HG03159 (cell line): ENCODE results near the gene NGEF.
"Not testable (repeated sequence)": the region's sequence is repeated elsewhere in the genome, so short reads cannot be mapped to it uniquely, and the experiment has no call there.

Experiments used
- ATAC-seq: cut with Tn5 transposase; IDR thresholded peaks from one replicate; pipeline ENCODE4 v1.9.1; 2021; ENCODE audit warnings: mild to moderate bottlenecking, moderate library complexity; ENCODE audit not compliant: unreplicated experiment

Gene NGEF

DNA sequence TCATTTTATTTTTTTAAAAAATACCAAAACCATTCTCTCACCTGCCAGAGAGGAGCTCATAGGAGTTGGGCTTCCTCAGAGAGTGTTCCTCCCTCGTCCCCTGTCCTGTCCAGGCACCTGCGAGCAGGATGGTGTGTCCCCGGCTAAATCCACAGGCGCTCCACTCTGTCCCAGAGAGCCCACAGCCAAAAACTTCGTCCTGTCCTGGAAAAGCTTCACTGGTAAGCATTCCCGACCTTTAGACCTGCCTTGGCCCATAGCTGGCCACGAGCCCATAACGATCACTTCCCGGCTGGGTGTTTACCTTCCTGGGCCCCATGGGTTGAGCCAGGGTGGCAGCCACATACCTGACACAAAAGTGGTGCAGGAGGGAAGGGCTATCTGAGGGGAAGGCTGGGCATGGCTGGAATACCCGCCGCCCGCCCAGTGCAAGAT, at the start of gene NGEF:
Gene NGEF, minus strand, starts transcription at position 230 of the 435 bp plus-strand sequence. CDS start 38,366 bp downstream, outside the sequence.
- no peak for ATAC-seq

DNA sequence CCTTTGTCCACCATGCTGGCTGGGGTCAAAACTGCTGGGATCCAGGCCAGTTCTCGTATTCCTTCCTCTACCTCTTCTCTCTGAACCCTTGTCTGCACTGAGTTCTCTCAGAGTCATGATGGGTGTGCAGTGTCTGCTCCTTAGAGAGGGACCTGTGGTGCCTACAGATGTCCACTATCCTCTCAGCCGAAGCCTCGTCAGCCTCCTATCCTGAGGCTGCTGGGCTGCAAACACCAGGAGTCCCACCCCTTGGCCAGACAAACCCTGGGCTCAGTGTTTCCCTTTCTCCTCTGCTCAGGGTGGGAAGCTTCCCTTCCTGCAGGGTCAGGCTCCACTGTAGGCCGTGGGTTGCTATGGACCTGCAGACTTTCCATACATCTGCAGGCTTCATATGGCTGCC, 49.4 kb upstream of the NGEF start:
- no peak for ATAC-seq

GRCh38 chr2:233061591-233062450, 48.8 kb upstream of the NGEF start:
- peak; percentile 26 for ATAC-seq

DNA sequence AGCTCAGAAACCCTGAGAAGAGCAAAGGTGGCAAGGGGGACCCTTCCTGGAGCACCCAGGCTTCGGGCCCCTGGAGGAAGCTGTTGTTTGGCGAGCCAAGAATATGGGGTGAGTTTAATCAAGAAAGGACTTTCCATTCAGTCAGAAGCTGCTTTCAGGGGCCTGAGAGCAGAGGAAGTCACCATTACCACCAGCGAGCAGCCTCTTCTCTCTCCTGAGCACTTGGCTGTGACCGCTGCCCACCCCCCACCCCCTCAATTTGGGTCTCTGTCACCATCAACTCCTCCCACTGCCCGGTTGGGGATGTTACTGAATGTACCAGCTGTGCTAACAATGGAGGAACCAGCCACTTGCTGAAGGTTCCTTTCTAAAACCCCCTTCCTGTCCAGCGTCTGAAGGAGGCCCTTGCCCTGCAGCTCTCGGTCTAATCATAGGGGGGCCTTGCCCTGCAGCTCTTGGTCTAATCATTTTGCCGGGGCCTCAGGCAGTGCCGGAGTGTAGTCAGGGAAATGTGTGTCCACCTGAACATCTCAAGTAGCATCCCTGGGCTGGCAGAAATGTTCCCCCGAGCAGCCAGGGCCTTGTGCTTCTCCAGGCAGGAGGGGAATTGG, 48.0 kb upstream of the NGEF start:
- no peak for ATAC-seq

- ATAC-seq: no peak
Measured at GRCh38 chr2:233060501-233060979, 47.5 kb upstream of the NGEF start.

DNA sequence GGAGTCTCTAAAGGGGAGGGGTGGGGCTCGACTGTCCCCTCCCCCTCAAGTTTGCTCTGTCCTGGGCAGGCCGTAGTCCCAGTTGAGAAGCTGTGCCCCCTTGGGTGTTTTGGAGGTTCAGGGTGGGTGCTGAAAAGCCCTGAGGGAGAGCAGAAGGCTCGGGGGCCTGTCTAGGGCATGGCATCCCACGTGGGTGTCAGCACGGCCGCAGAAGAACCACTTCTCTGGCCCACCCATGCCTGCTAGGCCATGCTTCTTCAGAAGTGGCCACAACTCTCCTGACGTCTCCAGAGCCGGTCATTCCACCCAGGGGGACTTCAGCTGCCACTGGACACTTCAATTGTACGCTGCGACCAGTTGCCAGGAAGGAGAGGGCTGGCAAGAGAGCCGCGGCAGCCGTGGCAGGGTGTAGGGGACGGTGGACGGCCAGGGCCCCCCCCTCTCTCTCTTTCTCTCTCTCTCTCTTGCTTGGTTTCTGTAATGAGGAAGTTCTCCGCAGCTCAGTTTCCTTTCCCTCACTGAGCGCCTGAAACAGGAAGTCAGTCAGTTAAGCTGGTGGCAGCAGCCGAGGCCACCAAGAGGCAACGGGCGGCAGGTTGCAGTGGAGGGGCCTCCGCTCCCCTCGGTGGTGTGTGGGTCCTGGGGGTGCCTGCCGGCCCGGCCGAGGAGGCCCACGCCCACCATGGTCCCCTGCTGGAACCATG, 46.9 kb upstream of the NGEF start, which contains the start of gene INPP5D:
Gene INPP5D, plus strand, starts transcription at position 546 of the 704 bp plus-strand sequence. Its CDS starts 137 bp downstream, at position 683.
- peak; percentile 51 for ATAC-seq

DNA sequence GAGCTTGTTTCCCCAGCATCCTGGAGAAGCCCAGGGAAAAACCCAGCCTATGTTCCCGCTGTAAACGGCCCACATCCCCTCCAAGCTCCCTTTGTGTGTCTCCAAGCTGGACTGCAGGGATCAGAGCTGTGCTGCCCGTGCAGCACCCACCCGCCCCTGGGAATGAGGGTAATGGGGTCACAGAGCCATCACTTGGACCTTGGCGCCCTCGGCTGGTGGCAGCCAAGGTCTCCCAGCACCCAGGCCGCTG, 46.4 kb upstream of the NGEF start:
- ATAC-seq: no peak

DNA sequence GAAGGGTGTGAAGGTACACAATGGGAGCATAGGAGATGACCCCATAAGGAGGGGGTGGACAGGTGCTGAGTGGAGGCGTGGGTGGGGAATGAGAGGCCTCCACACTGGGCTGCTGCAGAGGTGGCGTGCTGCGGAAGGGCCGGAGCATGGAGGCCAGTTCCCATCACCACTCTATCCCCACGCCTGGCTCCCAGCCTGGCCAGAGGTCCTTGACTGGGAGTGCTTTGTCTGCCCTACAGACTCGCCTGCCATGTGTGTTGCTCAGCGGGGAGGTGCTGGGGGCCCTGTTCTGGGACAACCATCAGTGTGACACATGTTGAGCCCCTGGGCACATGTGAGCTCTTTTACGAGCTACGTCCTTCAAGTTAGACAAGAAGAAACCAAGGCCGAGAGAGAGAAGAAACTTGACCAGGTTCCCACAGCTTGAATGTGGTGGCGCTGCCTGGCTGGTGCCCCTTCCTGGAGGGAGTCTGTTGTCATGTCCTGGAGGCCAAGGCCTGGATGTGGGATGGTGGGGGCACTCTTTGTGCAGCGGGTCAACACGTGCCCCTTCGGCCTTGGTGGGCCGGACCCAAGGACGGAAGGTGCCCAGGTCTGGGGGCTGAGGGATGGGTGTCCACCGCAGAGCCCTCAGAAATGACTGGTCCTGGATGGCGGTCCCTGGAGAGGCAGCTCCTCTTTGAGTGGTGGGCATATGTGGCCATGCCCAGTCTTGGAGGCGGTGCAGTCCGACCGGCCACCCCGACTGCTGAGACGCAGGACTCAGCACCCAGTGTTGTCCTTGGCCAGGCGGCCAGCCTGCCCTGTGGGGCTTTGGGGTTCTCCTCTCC, 45.9 kb upstream of the NGEF start:
- ATAC-seq: no peak

DNA sequence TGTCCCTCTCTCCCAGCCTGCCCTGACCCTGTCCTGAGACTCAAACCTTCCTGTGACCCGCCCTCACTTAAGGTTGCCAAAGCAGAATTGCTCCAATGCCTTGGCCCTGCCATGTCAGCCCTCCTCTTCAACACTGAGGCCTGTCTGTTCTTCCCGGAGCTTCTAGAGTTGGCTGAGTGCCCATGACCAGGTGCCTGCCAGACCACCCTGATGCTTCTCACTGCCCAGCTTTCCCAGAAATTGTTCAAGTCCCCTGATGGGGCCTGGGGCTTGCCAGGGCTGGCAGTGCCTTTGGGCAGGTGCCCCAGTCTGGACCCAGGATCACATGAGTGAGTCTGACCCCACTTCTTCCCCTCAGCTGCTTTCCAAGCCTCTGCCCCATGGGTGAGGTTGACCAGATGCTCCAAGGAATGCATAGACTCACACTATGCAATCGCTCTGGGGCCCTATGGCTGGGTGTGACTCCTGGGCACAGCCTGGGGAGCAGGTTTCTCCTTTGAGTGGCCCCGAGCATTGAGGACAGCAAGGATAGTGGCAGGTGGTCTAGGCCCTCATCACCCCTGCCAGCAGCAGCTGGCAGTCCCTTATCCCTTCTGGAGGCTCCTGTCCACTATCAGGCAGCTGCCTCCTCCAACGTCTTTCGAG, 44.0 kb upstream of the NGEF start:
- no peak for ATAC-seq

DNA sequence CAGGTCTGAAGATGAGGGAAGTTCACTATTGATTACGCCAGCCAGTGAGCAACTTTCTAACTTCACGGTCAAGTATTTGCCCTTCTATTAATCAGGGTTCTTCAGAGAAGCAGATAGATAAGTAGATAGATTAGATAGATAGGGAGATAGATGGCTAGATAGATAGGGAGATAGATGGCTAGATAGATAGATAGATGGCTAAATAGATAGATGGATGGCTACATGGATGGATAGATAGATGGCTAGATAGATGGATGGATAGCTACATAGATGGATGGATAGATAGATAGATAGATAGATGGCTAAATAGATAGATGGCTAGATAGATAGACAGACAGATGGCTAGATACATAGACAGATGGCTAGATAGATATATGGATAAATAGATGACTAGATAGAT, 42.3 kb upstream of the NGEF start:
- ATAC-seq: no peak

DNA sequence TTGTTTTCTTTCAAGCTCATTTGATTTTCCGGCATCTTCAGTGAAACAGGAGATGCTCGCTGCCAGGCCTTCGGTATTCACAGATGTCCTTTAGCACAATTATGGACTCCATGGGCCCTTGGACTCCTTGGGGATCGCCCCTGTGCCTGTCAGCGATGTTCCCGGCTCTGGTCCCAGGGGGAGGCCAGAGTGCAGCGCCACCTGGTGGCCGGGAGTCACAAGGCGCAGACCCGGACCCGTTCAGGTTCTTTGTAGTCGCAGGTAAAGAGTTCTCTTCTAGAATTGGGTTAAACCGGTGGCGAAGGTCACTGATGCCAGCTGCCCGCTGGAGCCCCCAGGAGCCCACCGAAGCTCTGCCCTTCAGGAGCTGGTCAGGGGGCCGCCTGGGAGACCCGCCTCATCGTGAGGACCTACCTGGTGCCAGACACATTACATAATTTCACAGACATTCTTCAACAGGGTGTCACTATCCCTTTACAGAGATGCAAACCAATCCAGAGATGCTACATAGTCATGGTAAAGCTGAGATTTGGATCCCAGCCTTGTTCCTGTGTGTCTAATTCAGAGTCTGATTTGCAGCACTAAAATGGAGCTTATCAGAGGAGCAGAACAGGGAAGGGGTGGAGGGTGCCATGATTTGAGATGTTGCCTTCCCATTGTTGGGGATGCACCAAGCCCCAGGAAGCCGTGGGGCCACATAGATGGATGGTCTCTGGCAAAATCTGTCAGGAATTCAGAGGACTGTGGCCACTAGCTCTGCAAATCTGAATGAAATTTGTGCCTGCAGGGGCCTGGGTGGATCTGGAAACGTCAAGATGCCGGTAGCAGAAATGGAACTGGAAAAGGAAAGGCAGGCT, 41.1 kb upstream of the NGEF start:
- ATAC-seq: peak; percentile 54

DNA sequence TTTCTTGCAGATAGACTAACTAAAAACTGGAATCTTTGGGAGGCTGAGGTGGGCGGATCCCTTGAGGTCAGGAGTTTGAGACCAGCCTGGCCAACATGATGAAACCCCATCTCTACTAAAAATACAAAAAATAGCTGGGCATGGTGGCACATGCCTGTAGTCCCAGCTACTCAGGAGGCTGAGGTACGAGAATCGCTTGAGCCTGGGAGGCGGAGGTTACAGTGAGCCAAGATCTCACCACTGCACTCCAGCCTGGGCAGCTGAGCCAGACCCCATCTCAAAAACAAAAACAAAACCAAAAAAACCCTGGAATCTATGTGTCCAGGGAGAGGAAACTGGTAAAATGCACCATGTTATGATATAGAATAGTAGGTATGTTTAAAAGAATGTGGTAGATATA, 39.5 kb upstream of the NGEF start:
- not testable (repeated sequence) for ATAC-seq

DNA sequence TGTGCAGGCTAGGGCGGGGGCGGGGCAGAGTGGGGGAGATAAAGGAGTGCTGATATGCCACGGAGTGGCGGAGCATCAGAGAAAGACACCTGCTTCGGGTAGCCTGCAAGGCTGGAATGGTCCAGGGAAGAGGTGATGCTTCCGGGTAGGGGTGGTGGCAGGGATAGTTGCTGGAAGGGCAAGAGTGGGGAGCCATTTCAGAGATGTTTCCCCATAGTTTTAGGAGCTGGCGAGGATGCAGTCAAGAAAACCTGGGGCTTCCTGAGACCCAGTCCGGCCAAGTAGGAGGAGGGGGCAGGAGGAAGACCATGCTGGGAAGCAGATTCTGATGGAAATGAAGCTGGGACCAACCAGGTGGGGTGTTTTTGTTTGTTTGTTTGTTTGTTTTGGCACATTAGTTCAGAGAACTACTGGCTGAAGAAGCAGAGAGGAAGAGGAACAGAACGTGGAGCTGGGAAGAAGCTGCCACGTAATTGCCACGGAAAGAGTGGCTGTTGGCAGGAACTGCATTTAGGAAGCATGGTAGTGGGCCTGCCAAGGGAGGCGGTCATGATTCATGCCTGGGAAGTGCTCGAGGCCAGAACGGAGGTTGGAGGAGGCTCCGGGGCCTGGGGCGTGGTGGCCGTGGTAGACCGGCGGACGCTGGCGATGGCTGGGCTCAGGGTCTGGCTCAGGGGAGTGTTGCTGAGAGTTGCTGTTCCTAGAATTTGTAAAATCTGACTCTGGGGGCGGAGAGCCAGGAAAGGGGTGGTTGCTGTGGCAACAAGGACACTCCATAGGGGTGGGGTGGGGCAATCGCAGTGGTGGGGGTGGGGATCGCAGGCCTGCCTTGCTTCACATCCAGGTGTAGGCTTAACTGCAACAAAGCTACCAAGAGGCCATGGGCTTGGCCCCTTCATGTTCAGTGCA, 38.4 kb upstream of the NGEF start:
- no peak for ATAC-seq

- ATAC-seq: no peak
Measured at GRCh38 chr2:233049194-233049761, 36.2 kb upstream of the NGEF start.

DNA sequence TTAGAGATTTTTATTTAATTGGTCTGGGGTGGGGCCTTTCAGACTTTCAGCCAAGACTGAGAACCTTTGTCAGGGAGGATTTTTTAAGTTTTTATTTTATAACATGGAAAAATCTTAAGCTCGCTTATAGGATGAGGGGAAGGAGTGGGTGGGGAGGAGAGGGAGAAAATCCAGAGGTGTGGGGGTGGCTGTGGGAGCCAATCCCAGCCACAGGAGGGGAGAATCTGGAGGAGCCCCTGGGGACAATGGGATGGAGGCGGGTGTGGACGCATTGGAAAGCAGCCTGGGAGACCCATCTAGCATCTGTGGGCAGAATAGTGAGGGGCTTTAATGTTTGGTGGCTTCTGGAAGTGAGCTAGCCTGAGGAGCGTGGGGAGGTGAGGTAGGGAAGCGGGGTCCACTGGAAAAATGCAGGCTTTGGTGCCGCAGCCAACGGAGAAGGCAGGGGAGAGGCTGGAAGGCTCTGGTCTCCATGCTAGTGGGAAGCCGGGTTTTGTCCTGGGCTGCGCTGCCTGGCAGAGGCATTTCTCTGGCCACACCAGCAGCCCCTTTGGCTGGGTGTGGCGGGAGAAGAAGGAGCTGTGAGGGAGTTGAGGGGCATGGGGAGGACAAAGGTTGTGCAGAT, 35.6 kb upstream of the NGEF start:
- no peak for ATAC-seq

DNA sequence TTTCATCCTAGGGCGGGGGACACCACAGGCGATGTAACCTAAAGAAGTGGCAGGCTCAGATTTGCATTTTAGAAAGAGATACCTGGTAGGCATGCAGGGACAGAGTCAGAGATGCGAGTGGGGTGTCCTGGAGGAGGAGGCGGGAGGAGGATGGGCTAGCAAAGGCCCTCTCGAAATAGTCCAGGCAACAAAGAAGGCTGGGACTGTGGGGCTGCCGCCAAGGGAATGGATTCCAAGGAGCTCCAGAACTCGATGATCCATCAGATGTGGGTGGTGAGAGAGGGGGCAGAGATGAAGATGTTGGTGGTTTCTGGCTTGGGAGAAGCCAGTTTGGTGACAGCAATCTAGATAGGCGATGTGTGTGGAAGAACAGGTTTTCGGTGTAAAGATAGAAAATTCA, 34.6 kb upstream of the NGEF start:
- no peak for ATAC-seq

- no peak for ATAC-seq
Measured at GRCh38 chr2:233047206-233047605, 34.1 kb upstream of the NGEF start.
